ENCODE results near the gene ELMO1.

The ELMO1 gene

DNA sequence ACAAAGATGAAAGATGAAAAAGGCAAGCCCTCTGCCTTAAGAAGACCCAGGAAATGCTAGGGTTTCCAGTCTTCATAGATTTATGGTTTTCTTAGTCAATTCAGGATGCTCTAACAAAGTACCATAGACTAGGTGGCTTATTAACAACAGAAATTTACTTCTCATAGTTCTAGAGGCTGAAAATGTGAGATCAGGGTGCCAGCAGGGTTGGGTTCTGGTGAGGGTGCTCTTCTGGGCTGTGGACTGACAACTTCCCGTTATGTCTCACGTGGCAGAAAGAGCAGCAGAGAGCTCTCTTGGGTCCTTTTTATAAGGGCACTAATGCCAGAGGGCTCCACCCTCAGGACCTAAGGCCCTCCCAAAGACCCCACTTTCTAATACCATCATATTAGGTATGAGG is 23.7 kb downstream of the ELMO1 start:
- H3K9me3 ChIP-seq (ENCODE audit: control insufficient read depth, low read length), result no peaks in the 10 kb centered on the region
- H3K27ac ChIP-seq (ENCODE audit: insufficient read depth, low read length, poor library complexity, severe bottlenecking), result no peak overlapping the region
- H3K27me3 ChIP-seq (replicated peaks; ENCODE audit: control insufficient read depth, insufficient read depth, low read length, poor library complexity, severe bottlenecking), result no peaks in the 10 kb centered on the region
- H3K36me3 ChIP-seq (ENCODE audit: control insufficient read depth, insufficient read depth, low read length), result peaks cover 17% of the 10 kb centered on the region
- no peak overlapping the region for H3K4me3 ChIP-seq (ENCODE audit: insufficient read depth, low read depth, low read length, poor library complexity, severe bottlenecking)
- DNase-seq, result no peak
- H3K4me1 ChIP-seq (ENCODE audit: control insufficient read depth, insufficient read depth, low read length, poor library complexity, severe bottlenecking), result peaks cover 3% of the 10 kb centered on the region

DNA sequence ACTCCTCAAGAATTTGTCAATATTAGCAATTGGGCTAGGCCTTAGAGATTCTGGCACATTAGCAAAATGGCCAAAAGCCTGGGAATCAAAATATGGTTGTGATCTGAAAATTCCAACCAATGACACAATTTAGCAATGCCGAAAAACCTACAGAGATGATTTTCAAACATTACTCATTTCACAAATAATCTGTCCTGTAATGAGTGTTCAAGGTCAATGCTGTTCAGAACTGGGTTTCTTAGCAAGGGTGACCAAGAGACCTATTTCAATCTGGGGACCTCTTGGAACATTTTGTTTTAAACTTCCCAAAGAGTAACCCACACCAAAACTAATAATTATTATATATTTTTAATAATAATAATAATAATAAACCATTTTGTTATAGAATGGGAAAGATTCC is 24.1 kb downstream of the ELMO1 start:
- Histone ChIP-seq H3K4me1 (ENCODE audit: control insufficient read depth, insufficient read depth, low read length, poor library complexity, severe bottlenecking) (peaks cover 3% of the 10 kb centered on the region), H3K9me3 (ENCODE audit: control insufficient read depth, low read length) (no peaks in the 10 kb centered on the region), H3K27me3 (replicated peaks; ENCODE audit: control insufficient read depth, insufficient read depth, low read length, poor library complexity, severe bottlenecking) (no peaks in the 10 kb centered on the region), H3K27ac (ENCODE audit: insufficient read depth, low read length, poor library complexity, severe bottlenecking) (no peak overlapping the region), H3K36me3 (ENCODE audit: control insufficient read depth, insufficient read depth, low read length) (peaks cover 17% of the 10 kb centered on the region), H3K4me3 (ENCODE audit: insufficient read depth, low read depth, low read length, poor library complexity, severe bottlenecking) (no peak overlapping the region)
- DNase-seq, result no peak

GRCh38 chr7:37421861-37422500 is 26.7 kb downstream of the ELMO1 start:
- Histone ChIP-seq H3K9me3 (ENCODE audit: control insufficient read depth, low read length) (no peaks in the 10 kb centered on the region), H3K27ac (ENCODE audit: insufficient read depth, low read length, poor library complexity, severe bottlenecking) (no peak overlapping the region), H3K36me3 (ENCODE audit: control insufficient read depth, insufficient read depth, low read length) (peaks cover 3% of the 10 kb centered on the region), H3K4me3 (ENCODE audit: insufficient read depth, low read depth, low read length, poor library complexity, severe bottlenecking) (no peak overlapping the region), H3K4me1 (ENCODE audit: control insufficient read depth, insufficient read depth, low read length, poor library complexity, severe bottlenecking) (peaks cover 3% of the 10 kb centered on the region), H3K27me3 (replicated peaks; ENCODE audit: control insufficient read depth, insufficient read depth, low read length, poor library complexity, severe bottlenecking) (no peaks in the 10 kb centered on the region)
- no peak for DNase-seq

- no peak for DNase-seq
- Histone ChIP-seq H3K27me3 (replicated peaks; ENCODE audit: control insufficient read depth, insufficient read depth, low read length, poor library complexity, severe bottlenecking) (no peaks in the 10 kb centered on the region), H3K36me3 (ENCODE audit: control insufficient read depth, insufficient read depth, low read length) (peaks cover 3% of the 10 kb centered on the region), H3K27ac (ENCODE audit: insufficient read depth, low read length, poor library complexity, severe bottlenecking) (no peak overlapping the region), H3K9me3 (ENCODE audit: control insufficient read depth, low read length) (no peaks in the 10 kb centered on the region), H3K4me1 (ENCODE audit: control insufficient read depth, insufficient read depth, low read length, poor library complexity, severe bottlenecking) (peaks cover 3% of the 10 kb centered on the region), H3K4me3 (ENCODE audit: insufficient read depth, low read depth, low read length, poor library complexity, severe bottlenecking) (no peak overlapping the region)
These were observed 27.5 kb downstream of the ELMO1 start for GRCh38 chr7:37420946-37421695.

DNA sequence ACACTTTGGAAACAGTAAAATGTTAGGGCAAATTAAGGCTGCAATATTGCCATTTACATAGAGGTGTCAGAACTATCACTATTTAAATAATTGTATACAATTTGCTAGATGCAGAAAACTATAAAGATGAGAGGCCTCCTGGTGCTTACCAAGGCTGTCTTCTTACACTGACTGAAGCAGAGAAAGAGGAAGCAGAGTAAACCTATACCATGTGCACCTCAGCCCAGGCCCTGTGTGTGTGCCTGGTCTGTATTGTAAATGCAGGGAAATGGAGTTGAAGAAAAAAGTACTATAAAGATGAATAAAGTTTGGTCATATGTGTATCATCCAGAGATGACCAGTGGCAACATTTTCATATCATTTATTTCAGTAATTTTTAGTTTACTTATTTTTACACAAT is 29.2 kb downstream of the ELMO1 start:
- no peak for DNase-seq
- no peaks in the 10 kb centered on the region for H3K27me3 ChIP-seq (replicated peaks; ENCODE audit: control insufficient read depth, insufficient read depth, low read length, poor library complexity, severe bottlenecking)
- H3K27ac ChIP-seq (ENCODE audit: insufficient read depth, low read length, poor library complexity, severe bottlenecking), result no peak overlapping the region
- H3K4me3 ChIP-seq (ENCODE audit: insufficient read depth, low read depth, low read length, poor library complexity, severe bottlenecking), result no peak overlapping the region
- peaks cover 3% of the 10 kb centered on the region for H3K36me3 ChIP-seq (ENCODE audit: control insufficient read depth, insufficient read depth, low read length)
- no peaks in the 10 kb centered on the region for H3K9me3 ChIP-seq (ENCODE audit: control insufficient read depth, low read length)
- H3K4me1 ChIP-seq (ENCODE audit: control insufficient read depth, insufficient read depth, low read length, poor library complexity, severe bottlenecking), result peaks cover 3% of the 10 kb centered on the region

GRCh38 chr7:37418381-37418780 is 30.3 kb downstream of the ELMO1 start:
- H3K4me3 ChIP-seq (ENCODE audit: insufficient read depth, low read depth, low read length, poor library complexity, severe bottlenecking), result no peak overlapping the region
- no peaks in the 10 kb centered on the region for H3K36me3 ChIP-seq (ENCODE audit: control insufficient read depth, insufficient read depth, low read length)
- peaks cover 3% of the 10 kb centered on the region for H3K4me1 ChIP-seq (ENCODE audit: control insufficient read depth, insufficient read depth, low read length, poor library complexity, severe bottlenecking)
- DNase-seq, result no peak
- no peaks in the 10 kb centered on the region for H3K27me3 ChIP-seq (replicated peaks; ENCODE audit: control insufficient read depth, insufficient read depth, low read length, poor library complexity, severe bottlenecking)
- H3K9me3 ChIP-seq (ENCODE audit: control insufficient read depth, low read length), result no peaks in the 10 kb centered on the region
- no peak overlapping the region for H3K27ac ChIP-seq (ENCODE audit: insufficient read depth, low read length, poor library complexity, severe bottlenecking)

- no peaks in the 10 kb centered on the region for H3K27me3 ChIP-seq (replicated peaks; ENCODE audit: control insufficient read depth, insufficient read depth, low read length, poor library complexity, severe bottlenecking)
- H3K9me3 ChIP-seq (ENCODE audit: control insufficient read depth, low read length), result no peaks in the 10 kb centered on the region
- no peak for DNase-seq
- no peaks in the 10 kb centered on the region for H3K36me3 ChIP-seq (ENCODE audit: control insufficient read depth, insufficient read depth, low read length)
- no peak overlapping the region for H3K4me3 ChIP-seq (ENCODE audit: insufficient read depth, low read depth, low read length, poor library complexity, severe bottlenecking)
- H3K27ac ChIP-seq (ENCODE audit: insufficient read depth, low read length, poor library complexity, severe bottlenecking), result no peak overlapping the region
- H3K4me1 ChIP-seq (ENCODE audit: control insufficient read depth, insufficient read depth, low read length, poor library complexity, severe bottlenecking), result peaks cover 3% of the 10 kb centered on the region
These were observed 31.6 kb downstream of the ELMO1 start for GRCh38 chr7:37417107-37417474.

- no peaks in the 10 kb centered on the region for H3K36me3 ChIP-seq (ENCODE audit: control insufficient read depth, insufficient read depth, low read length)
- peaks cover 3% of the 10 kb centered on the region for H3K4me1 ChIP-seq (ENCODE audit: control insufficient read depth, insufficient read depth, low read length, poor library complexity, severe bottlenecking)
- no peaks in the 10 kb centered on the region for H3K27me3 ChIP-seq (replicated peaks; ENCODE audit: control insufficient read depth, insufficient read depth, low read length, poor library complexity, severe bottlenecking)
- H3K27ac ChIP-seq (ENCODE audit: insufficient read depth, low read length, poor library complexity, severe bottlenecking), result no peak overlapping the region
- DNase-seq, result no peak
- H3K9me3 ChIP-seq (ENCODE audit: control insufficient read depth, low read length), result no peaks in the 10 kb centered on the region
- H3K4me3 ChIP-seq (ENCODE audit: insufficient read depth, low read depth, low read length, poor library complexity, severe bottlenecking), result no peak overlapping the region
These were observed 32.1 kb downstream of the ELMO1 start for GRCh38 chr7:37416378-37417106.

DNA sequence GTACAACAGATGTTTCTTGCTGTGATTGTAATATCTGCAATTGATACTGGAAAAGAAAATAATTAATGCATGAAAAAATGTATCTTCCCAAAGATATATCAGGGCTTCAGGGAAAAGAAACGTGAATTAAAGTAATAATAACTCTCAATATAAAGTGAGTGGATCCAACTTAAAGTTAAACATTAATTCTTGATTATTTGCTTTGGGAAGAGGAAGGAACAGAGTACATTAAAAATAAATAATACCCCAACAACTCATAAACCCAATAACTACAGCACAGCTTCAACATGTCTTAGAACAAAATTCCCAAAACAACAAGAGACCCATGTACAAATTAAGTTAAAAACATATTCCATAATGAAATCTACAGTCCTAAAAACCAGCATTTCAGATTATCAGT is 33.0 kb downstream of the ELMO1 start:
- peaks cover 11% of the 10 kb centered on the region for H3K4me1 ChIP-seq (ENCODE audit: control insufficient read depth, insufficient read depth, low read length, poor library complexity, severe bottlenecking)

DNA sequence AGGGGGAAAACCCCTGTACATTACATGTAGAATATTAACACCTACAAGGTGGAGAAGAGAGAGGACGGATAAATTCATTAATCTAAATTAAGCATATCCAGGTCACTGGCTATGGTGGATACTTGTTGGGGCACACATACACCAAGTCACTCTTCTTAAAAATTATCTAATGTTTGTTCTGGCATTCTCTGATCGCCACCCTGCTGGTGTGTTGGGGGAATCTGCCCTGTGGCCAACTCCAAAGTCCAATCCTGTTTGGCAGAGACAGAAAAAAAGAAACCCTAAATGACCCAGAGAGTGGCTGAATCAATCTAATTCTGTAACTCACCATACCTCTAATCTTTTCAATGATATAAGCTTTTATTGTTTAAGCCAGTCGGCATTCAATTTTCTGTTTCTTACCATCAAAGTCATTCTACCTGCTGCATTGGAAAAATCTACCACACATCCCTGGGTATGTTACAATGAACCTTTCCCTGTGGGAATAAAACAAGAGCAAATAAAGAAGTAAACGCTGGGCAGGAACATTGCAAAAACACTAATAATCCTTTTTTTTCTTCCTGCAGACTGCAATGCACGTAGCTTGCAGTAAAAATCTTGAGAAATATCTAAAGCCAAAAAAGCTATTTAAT is 34.2 kb downstream of the ELMO1 start:
- no peaks in the 10 kb centered on the region for H3K36me3 ChIP-seq (ENCODE audit: control insufficient read depth, insufficient read depth, low read length)
- no peak overlapping the region for H3K27ac ChIP-seq (ENCODE audit: insufficient read depth, low read length, poor library complexity, severe bottlenecking)
- H3K4me1 ChIP-seq (ENCODE audit: control insufficient read depth, insufficient read depth, low read length, poor library complexity, severe bottlenecking), result peaks cover 22% of the 10 kb centered on the region
- no peak for DNase-seq
- H3K9me3 ChIP-seq (ENCODE audit: control insufficient read depth, low read length), result no peaks in the 10 kb centered on the region
- no peaks in the 10 kb centered on the region for H3K27me3 ChIP-seq (replicated peaks; ENCODE audit: control insufficient read depth, insufficient read depth, low read length, poor library complexity, severe bottlenecking)
- H3K4me3 ChIP-seq (ENCODE audit: insufficient read depth, low read depth, low read length, poor library complexity, severe bottlenecking), result no peak overlapping the region

More for the DNA sequence above, 33.0 kb downstream of the ELMO1 start:
- Histone ChIP-seq H3K27me3 (replicated peaks; ENCODE audit: control insufficient read depth, insufficient read depth, low read length, poor library complexity, severe bottlenecking) (no peaks in the 10 kb centered on the region), H3K27ac (ENCODE audit: insufficient read depth, low read length, poor library complexity, severe bottlenecking) (no peak overlapping the region), H3K36me3 (ENCODE audit: control insufficient read depth, insufficient read depth, low read length) (no peaks in the 10 kb centered on the region), H3K9me3 (ENCODE audit: control insufficient read depth, low read length) (no peaks in the 10 kb centered on the region), H3K4me3 (ENCODE audit: insufficient read depth, low read depth, low read length, poor library complexity, severe bottlenecking) (no peak overlapping the region)
- DNase-seq, result no peak

Data from effector memory CD4-positive, alpha-beta T cell (primary cell).